Measurements from ENCODE around the gene PALD1. TPM values are rescaled to one million over a fixed set of nuclear protein-coding genes. Genes with fewer than 3 reads are reported as not detected.

The PALD1 gene
- total RNA-seq, 4 donors from 2014 or later = 10.7 to 28.2 (median 14.0) TPM

DNA sequence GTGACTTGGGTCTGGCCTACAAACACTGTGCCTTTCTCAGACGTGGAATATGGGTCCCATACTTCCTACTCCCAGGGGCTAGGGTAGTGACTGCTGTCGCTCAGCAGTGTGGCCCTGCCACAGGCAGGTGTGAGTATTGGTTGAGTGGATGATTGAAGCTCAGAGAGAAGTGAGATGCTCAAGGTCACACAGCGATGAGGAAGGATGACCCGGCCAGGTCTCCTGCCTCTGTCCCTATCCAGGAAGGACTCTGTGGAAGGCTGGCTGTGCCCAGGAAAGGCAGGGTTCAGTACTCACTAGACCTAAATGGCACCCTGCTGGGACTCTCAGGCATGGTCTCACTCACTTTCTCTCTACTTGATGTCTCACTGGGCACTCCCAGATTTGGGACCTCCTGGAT, 121.2 kb downstream of the PALD1 start:
- TF ChIP-seq POLR2A (IDR thresholded peaks at IDR 0.05) = no peak
- TF ChIP-seq, protein P1, sequence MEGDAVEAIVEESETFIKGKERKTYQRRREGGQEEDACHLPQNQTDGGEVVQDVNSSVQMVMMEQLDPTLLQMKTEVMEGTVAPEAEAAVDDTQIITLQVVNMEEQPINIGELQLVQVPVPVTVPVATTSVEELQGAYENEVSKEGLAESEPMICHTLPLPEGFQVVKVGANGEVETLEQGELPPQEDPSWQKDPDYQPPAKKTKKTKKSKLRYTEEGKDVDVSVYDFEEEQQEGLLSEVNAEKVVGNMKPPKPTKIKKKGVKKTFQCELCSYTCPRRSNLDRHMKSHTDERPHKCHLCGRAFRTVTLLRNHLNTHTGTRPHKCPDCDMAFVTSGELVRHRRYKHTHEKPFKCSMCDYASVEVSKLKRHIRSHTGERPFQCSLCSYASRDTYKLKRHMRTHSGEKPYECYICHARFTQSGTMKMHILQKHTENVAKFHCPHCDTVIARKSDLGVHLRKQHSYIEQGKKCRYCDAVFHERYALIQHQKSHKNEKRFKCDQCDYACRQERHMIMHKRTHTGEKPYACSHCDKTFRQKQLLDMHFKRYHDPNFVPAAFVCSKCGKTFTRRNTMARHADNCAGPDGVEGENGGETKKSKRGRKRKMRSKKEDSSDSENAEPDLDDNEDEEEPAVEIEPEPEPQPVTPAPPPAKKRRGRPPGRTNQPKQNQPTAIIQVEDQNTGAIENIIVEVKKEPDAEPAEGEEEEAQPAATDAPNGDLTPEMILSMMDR (IDR thresholded peaks at IDR 0.05) = no peak
- Histone ChIP-seq H3K4me3 (replicated peaks in 1 of 3) (no peak overlapping the region), H3K27ac (no peak overlapping the region), H3K27me3 (no peaks in the 10 kb centered on the region), H3K4me1 (no peaks in the 10 kb centered on the region), H3K9me3 (no peaks in the 10 kb centered on the region), H3K36me3 (no peaks in the 10 kb centered on the region)
- DNase-seq = no peak
- intact Hi-C loops (cut with DNase I) = no loop called here
- WGBS, 2 donors = 94 to 98% methylated on average over 4 of the region's 4 CpGs

DNA sequence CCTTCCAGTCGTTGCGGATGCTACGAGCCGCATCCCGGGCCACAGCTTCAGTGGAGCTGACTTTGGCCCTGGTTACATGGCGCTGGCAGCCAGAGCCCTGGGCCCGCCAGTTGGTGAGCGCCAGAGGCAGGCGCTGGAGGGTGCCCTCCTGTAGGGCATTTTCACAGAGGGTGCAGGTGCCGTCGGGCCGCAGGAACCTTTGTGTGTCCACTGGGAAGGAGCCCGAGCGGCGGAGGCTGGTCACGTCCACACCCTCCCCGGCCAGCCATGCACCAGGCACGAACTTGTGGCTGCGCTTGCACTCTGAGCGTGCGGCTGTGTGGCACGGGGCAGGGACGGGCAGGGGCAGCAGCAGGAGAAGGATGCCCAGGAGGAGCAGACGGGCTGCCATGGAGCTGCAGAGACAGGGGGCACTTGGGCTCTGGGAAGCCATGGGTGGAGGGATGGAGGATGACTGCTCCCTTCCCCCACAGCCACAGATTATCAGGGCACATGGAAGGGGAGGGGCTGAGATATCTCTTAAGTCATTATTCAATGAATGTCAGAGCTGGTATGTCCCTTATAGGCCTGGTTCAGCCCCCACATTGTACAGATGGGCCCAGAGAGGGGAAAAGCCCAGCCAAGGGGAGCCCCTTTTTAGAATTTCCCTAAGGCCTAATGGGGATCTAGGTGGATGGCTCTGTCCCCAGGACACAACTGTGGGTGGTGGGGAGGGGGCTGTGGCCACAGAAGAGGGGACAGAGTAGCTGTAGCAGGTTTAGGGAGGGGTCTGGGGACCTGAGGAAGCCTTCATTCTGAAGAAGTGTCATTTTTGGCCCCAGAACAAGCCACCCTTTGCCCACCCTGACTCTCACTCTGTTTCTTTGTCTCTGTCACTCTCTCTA, 122.2 kb downstream of the PALD1 start:
- WGBS, 2 donors = 93 to 95% methylated on average over 20 to 24 of the region's 24 CpGs
- H3K4me3 ChIP-seq (replicated peaks in 1 of 3) = no peak overlapping the region
- intact Hi-C loops (cut with DNase I) = no loop called here
- no peak for TF ChIP-seq POLR2A (IDR thresholded peaks at IDR 0.05)
- TF ChIP-seq, protein P1 (IDR thresholded peaks at IDR 0.05) = no peak
- no peak overlapping the region for H3K27ac ChIP-seq
- DNase-seq = no peak
- H3K9me3 ChIP-seq = no peaks in the 10 kb centered on the region
- no peaks in the 10 kb centered on the region for H3K36me3 ChIP-seq
- no peaks in the 10 kb centered on the region for H3K27me3 ChIP-seq
- no peaks in the 10 kb centered on the region for H3K4me1 ChIP-seq

DNA sequence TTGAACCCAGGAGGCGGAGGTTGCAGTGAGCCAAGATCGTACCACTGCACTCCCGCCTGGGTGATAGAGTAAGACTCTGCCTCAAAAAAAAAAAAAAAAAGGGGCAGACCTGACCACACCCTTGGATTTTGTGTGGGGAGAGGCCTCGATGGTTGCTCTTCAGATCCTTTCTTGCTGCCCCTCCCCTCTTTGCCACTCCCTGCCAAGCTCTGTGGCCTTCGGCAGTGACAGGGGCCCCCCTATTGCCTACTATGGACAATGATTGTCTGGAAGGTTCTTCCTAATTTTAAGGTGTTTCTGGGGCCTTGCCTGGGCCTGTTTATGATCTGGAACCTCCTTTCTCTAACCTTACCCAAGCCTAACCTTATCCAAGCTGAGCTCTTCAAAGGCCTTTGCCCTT, 123.2 kb downstream of the PALD1 start:
- H3K4me3 ChIP-seq (replicated peaks in 1 of 3) = no peak overlapping the region
- 87 to 91% methylated on average over 5 of the region's 5 CpGs for WGBS, 2 donors
- intact Hi-C loops (cut with DNase I) = no loop called here
- no peak for TF ChIP-seq POLR2A (IDR thresholded peaks at IDR 0.05)
- no peaks in the 10 kb centered on the region for H3K36me3 ChIP-seq
- no peaks in the 10 kb centered on the region for H3K4me1 ChIP-seq
- no peak overlapping the region for H3K27ac ChIP-seq
- no peak for DNase-seq
- no peaks in the 10 kb centered on the region for H3K27me3 ChIP-seq
- no peaks in the 10 kb centered on the region for H3K9me3 ChIP-seq

- intact Hi-C loops (cut with DNase I) = no loop called here
- TF ChIP-seq POLR2A (IDR thresholded peaks at IDR 0.05) = no peak
- TF ChIP-seq, protein P1 (IDR thresholded peaks at IDR 0.05) = no peak
- no peaks in the 10 kb centered on the region for H3K27me3 ChIP-seq
- no peak within 1 kb of the TSS for H3K4me3 ChIP-seq (replicated peaks in 1 of 3)
- WGBS, 2 donors = 93 to 94% methylated on average over 16 to 21 of the region's 21 CpGs
- DNase-seq = peak in 1 of 2 donors; percentile 38
- H3K36me3 ChIP-seq = no peaks in the 10 kb centered on the region
- H3K27ac ChIP-seq = no peak within 1 kb of the TSS
- H3K9me3 ChIP-seq = no peaks in the 10 kb centered on the region
- no peaks in the 10 kb centered on the region for H3K4me1 ChIP-seq
Observed at GRCh38 chr10:70602665-70603448, 124.3 kb downstream of the PALD1 start, which contains the start of gene PRF1. TSS of gene PRF1 (minus strand) at chr10:70602741. CDS start at chr10:70600902, 1,839 bp downstream.

GRCh38 chr10:70603449-70603801, 124.9 kb downstream of the PALD1 start:
- 79 to 84% methylated on average over 7 of the region's 7 CpGs for WGBS, 2 donors
- DNase-seq = no peak
- Histone ChIP-seq H3K9me3 (no peaks in the 10 kb centered on the region), H3K4me3 (replicated peaks in 1 of 3) (no peak overlapping the region), H3K27ac (no peak overlapping the region), H3K36me3 (no peaks in the 10 kb centered on the region), H3K4me1 (no peaks in the 10 kb centered on the region), H3K27me3 (no peaks in the 10 kb centered on the region)
- intact Hi-C loops (cut with DNase I) = no loop called here
- no peak for TF ChIP-seq POLR2A (IDR thresholded peaks at IDR 0.05)
- TF ChIP-seq, protein P1 (IDR thresholded peaks at IDR 0.05) = no peak

Measured in thyroid gland (tissue), 4 donors.